ENCODE results near the gene PNO1. TPM values are rescaled to one million over a fixed set of nuclear protein-coding genes. Genes with fewer than 3 reads are reported as not detected.

The PNO1 gene
- total RNA-seq, 1 donor from 2014 or later: 13.2 TPM

DNA sequence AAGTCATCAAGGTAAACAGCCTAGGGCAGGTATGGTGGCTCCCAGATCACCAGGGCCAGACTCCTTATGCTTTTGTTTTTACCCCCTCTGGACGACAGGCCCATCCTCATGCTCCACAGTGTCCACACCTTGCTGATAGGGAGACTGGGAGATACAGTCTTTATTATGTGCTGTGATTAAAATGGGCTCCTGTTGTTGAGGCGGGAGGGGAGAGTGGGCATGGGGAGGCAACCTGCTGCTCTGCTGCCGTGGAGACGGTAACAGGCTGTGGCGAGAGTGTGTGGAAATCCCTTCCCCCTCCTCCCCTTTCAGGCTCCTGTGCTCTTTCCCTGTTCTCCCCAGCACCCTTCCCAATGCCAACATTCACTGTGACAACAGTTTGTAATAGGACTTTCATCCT lies 38.2 kb upstream of the PNO1 start:
- FAIRE-seq: no peak
- no peak overlapping the region for H3K4me3 ChIP-seq (ENCODE audit: low read depth, low read length)
- no peaks in the 10 kb centered on the region for H3K27me3 ChIP-seq (ENCODE audit: control insufficient read depth, insufficient read depth, low read length)
- no peak for DNase-seq (ENCODE audit: low read depth)
- TF ChIP-seq CTCF (IDR thresholded peaks at IDR 0.05; ENCODE audit: insufficient read depth, low read length, severe bottlenecking): no peak
- no peaks in the 10 kb centered on the region for H3K36me3 ChIP-seq (ENCODE audit: control insufficient read depth, insufficient read depth, low read length)

GRCh38 chr2:68121873-68122679 lies 35.6 kb upstream of the PNO1 start:
- no peaks in the 10 kb centered on the region for H3K36me3 ChIP-seq (ENCODE audit: control insufficient read depth, insufficient read depth, low read length)
- DNase-seq (ENCODE audit: low read depth): peak; percentile 68
- no peak overlapping the region for H3K4me3 ChIP-seq (ENCODE audit: low read depth, low read length)
- no peaks in the 10 kb centered on the region for H3K27me3 ChIP-seq (ENCODE audit: control insufficient read depth, insufficient read depth, low read length)
- no peak for FAIRE-seq
- peak; percentile 89 for TF ChIP-seq CTCF (IDR thresholded peaks at IDR 0.05; ENCODE audit: insufficient read depth, low read length, severe bottlenecking)

DNA sequence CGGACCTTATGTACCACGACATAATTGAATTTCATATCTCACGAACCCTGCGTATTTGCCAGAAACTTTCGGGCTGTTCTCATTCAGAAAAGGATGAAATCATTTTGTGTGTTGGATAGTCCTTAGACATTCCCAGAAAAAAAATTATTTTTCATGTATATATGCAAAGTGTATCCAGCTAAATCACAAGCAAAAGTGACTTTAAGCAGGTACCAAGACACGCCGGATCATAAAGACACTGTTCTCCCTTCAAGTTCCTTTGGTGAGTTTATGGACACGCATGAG lies 35.1 kb upstream of the PNO1 start:
- TF ChIP-seq CTCF (IDR thresholded peaks at IDR 0.05; ENCODE audit: insufficient read depth, low read length, severe bottlenecking): no peak
- no peak for FAIRE-seq

DNA sequence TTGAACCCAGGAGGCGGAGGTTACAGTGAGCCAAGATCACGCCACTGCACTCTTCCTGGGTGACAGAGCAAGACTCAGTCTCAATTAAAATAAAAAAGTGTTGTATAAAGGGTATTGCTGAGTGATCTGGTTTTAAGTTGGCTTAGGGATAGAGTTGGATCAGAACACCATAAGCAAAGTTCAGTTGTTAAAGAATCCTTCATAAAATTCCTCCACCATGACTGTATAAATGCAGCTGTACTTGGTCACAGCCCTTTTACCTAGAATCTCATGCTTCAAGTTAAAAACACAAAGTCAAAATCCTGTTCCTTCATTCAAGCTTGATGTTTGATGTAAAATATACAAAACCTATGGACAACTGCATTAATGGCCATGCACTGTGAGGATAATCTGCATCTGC lies 33.4 kb upstream of the PNO1 start:
- no peak for TF ChIP-seq CTCF (IDR thresholded peaks at IDR 0.05; ENCODE audit: insufficient read depth, low read length, severe bottlenecking)
- no peak overlapping the region for H3K4me3 ChIP-seq (ENCODE audit: low read depth, low read length)
- H3K27me3 ChIP-seq (ENCODE audit: control insufficient read depth, insufficient read depth, low read length): no peaks in the 10 kb centered on the region
- no peaks in the 10 kb centered on the region for H3K36me3 ChIP-seq (ENCODE audit: control insufficient read depth, insufficient read depth, low read length)
- FAIRE-seq: no peak
- no peak for DNase-seq (ENCODE audit: low read depth)

More for the DNA sequence above, 35.1 kb upstream of the PNO1 start:
- Histone ChIP-seq H3K36me3 (ENCODE audit: control insufficient read depth, insufficient read depth, low read length) (no peaks in the 10 kb centered on the region), H3K27me3 (ENCODE audit: control insufficient read depth, insufficient read depth, low read length) (no peaks in the 10 kb centered on the region), H3K4me3 (ENCODE audit: low read depth, low read length) (no peak overlapping the region)
- DNase-seq (ENCODE audit: low read depth): no peak

- Histone ChIP-seq H3K4me3 (ENCODE audit: low read depth, low read length) (no peak overlapping the region), H3K36me3 (ENCODE audit: control insufficient read depth, insufficient read depth, low read length) (no peaks in the 10 kb centered on the region), H3K27me3 (ENCODE audit: control insufficient read depth, insufficient read depth, low read length) (no peaks in the 10 kb centered on the region)
- TF ChIP-seq CTCF (IDR thresholded peaks at IDR 0.05; ENCODE audit: insufficient read depth, low read length, severe bottlenecking): no peak
- no peak for FAIRE-seq
- no peak for DNase-seq (ENCODE audit: low read depth)
These were observed 31.9 kb upstream of the PNO1 start for GRCh38 chr2:68125821-68126220.

DNA sequence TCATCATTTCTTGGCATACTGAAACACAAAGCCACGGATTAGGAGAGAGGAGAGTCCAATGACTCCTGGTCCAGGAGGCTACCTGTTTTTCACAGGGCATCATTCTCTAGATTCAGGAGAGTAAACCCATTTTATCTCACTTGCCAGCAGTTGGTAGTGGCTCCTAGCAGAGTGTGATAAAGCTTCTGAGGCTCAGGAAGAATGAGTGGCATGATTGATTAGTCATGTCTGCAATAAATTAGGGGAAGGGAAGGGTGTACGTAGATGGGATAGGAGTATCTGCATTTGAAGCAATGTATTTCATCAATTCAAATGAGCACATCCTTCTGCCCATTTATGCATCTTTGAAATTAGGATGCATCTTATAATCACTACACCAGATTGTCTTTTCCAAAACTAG lies 31.1 kb upstream of the PNO1 start:
- TF ChIP-seq CTCF (IDR thresholded peaks at IDR 0.05; ENCODE audit: insufficient read depth, low read length, severe bottlenecking): no peak
- FAIRE-seq: no peak
- Histone ChIP-seq H3K36me3 (ENCODE audit: control insufficient read depth, insufficient read depth, low read length) (no peaks in the 10 kb centered on the region), H3K27me3 (ENCODE audit: control insufficient read depth, insufficient read depth, low read length) (no peaks in the 10 kb centered on the region), H3K4me3 (ENCODE audit: low read depth, low read length) (no peak overlapping the region)
- no peak for DNase-seq (ENCODE audit: low read depth)
